Right atrium auricular region (tissue), 2 donors: Measurements from ENCODE around the gene PALLD. TPM values are rescaled to one million over a fixed set of nuclear protein-coding genes. Genes with fewer than 3 reads are reported as not detected.

ENCODE experiments used
- DNase-seq: peaks from one replicate; pipeline ENCODE4 v3.0.0-alpha.2; 2019; ENCODE audit warnings: low spot score
- H3K27ac ChIP-seq, 2 donors: fragments of 200-600 bp; sonication (generic); 1 replicate in 1 of 2; 2 replicates in 1 of 2; pipeline ENCODE4 v1.5.1; 2016 to 2019
- H3K27me3 ChIP-seq, 2 donors: fragments of 200-600 bp; sonication (generic); one replicate each; pipeline versions ENCODE4 v1.5.1 to v1.6.0; 2017 to 2019
- H3K36me3 ChIP-seq: fragments of 200-600 bp; sonication (generic); one replicate; pipeline ENCODE4 v1.5.1; 2016
- H3K4me1 ChIP-seq, 2 donors: fragments of 200-600 bp; sonication (generic); one replicate each; pipeline versions ENCODE4 v1.5.1 to v1.6.0; 2017 to 2019
- H3K4me3 ChIP-seq, 2 donors: fragments of 200-600 bp; sonication (generic); 1 replicate in 1 of 2; 2 replicates in 1 of 2; pipeline ENCODE4 v1.5.1; 2017 to 2019; ENCODE audit warnings: mild to moderate bottlenecking in 1 of 2, moderate library complexity in 1 of 2
- H3K9me3 ChIP-seq, 2 donors: fragments of 200-600 bp; sonication (generic); one replicate each; pipeline ENCODE4 v1.5.1; 2019
- total RNA-seq, 2 donors: library from RNA; depleted of rRNA; stranded (reverse); fragments of >200 nt; gene quantifications; one replicate each; pipeline ENCODE4 v1.1.0, GENCODE V29; 2016
- TF ChIP-seq, protein P1 (sequence below), 2 donors: fragments of 200-600 bp; sonication (generic); IDR thresholded peaks; one replicate each; pipeline ENCODE4 v1.5.1; 2019; ENCODE audit warnings: antibody characterized with exemption in 2 of 2

The PALLD gene
- total RNA-seq, 2 donors from 2014 or later = 764 to 782 TPM

DNA sequence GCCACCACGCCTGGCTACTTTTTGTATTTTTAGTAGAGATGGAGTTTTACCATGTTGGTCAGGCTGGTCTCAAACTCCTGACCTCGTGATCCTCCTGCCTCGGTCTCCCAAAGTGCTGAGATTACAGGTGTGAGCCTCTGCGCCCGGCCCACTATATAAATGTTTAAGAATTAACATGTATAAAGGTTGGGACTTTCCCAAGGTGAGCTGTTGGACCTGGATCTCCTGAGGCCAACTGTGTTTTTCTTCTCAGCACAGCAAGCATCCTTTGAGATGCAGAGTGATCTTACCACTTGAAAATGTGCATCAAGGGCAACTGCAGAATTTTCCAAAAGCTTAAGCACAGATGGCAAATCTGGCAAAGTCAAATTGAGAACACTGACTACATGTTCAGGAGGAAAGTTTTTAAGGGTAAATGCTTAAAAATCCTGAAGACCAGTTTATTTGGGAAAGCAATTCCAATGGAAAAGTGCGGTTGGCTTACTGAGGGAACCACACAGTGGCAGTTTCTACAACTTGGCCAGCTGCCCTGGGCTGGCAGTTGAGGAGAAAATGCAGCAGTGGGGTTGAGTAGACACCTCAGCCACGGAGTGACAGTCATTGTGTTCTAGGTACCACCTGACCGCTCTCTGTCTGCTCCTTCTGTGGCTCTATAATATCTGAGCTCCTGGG is 344.3 kb downstream of the PALLD start:
- Histone ChIP-seq H3K4me3 (no peak overlapping the region), H3K27ac (peak overlapping the region; percentile 91 to 97), H3K4me1 (peaks cover 0 to 91% of the 10 kb centered on the region in 2 donors), H3K27me3 (no peaks in the 10 kb centered on the region), H3K36me3 (peaks cover 6% of the 10 kb centered on the region), H3K9me3 (no peaks in the 10 kb centered on the region)
- DNase-seq = no peak
- TF ChIP-seq, protein P1, sequence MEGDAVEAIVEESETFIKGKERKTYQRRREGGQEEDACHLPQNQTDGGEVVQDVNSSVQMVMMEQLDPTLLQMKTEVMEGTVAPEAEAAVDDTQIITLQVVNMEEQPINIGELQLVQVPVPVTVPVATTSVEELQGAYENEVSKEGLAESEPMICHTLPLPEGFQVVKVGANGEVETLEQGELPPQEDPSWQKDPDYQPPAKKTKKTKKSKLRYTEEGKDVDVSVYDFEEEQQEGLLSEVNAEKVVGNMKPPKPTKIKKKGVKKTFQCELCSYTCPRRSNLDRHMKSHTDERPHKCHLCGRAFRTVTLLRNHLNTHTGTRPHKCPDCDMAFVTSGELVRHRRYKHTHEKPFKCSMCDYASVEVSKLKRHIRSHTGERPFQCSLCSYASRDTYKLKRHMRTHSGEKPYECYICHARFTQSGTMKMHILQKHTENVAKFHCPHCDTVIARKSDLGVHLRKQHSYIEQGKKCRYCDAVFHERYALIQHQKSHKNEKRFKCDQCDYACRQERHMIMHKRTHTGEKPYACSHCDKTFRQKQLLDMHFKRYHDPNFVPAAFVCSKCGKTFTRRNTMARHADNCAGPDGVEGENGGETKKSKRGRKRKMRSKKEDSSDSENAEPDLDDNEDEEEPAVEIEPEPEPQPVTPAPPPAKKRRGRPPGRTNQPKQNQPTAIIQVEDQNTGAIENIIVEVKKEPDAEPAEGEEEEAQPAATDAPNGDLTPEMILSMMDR (IDR thresholded peaks at IDR 0.05) = no peak

DNA sequence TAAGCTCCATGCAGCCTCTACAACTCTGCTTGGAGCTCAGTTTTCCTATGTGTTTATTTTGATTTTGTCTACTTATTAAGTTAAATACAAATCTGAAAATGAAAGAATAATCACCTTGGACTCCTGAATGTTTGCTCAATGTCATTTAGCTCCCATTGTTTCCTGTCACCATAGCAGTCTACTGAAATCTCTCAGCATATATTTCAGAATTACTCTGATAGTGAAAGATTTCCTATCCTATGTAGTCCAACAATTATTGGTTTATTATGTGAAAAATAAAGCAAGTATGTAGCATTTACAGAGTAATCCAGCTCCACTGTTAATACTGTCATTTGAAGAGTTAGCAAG is 344.8 kb downstream of the PALLD start:
- no peak overlapping the region for H3K4me3 ChIP-seq
- H3K9me3 ChIP-seq = no peaks in the 10 kb centered on the region
- TF ChIP-seq, protein P1 (IDR thresholded peaks at IDR 0.05) = no peak
- H3K27ac ChIP-seq = peak overlapping the region; percentile 91 to 97
- H3K27me3 ChIP-seq = no peaks in the 10 kb centered on the region
- no peak for DNase-seq
- peaks cover 0 to 91% of the 10 kb centered on the region in 2 donors for H3K4me1 ChIP-seq
- peaks cover 6% of the 10 kb centered on the region for H3K36me3 ChIP-seq

DNA sequence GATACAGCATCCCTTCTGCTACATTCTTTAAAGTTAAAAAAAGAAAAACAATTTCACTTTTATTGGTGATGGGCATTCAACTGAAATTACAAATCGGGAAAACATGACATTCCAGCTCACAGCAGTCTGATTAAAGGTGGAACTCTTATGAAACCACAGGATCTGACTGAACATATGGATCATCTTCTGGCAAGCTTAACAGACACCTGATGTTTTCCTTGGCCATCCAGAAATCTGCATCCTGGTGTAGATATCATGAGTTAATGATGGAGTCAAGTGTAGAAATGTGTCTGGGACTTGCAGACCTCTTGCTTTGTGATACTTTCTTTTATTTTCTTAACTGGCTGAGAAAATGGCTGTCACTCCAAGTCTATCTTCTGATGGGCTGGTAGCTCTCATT is 345.3 kb downstream of the PALLD start:
- TF ChIP-seq, protein P1 (IDR thresholded peaks at IDR 0.05) = no peak
- H3K4me3 ChIP-seq = no peak overlapping the region
- DNase-seq = no peak
- peak overlapping the region; percentile 91 to 97 for H3K27ac ChIP-seq
- H3K27me3 ChIP-seq = no peaks in the 10 kb centered on the region
- H3K36me3 ChIP-seq = peaks cover 5% of the 10 kb centered on the region
- H3K4me1 ChIP-seq = peaks cover 0 to 87% of the 10 kb centered on the region in 2 donors
- no peaks in the 10 kb centered on the region for H3K9me3 ChIP-seq

DNA sequence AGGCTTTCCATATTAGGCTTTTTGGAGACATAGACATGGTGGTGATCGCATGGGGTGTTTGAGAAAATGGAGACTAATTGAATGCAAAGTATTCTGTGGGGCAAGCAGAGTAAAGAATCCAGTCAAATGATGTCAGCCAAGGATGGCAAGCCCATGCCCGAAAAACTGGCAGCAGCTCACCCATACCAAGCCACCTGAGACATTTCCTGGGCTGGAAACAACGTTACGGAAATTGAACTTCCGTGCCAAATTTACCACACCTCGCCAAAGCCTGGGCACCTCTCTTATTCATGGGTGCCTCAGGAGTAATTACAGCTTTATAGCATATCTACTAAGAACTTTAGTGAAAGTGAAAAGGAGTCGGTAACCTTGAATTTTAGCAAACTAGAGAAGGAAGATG is 346.8 kb downstream of the PALLD start:
- Histone ChIP-seq H3K27ac (peak overlapping the region; percentile 56 to 97), H3K9me3 (no peaks in the 10 kb centered on the region), H3K36me3 (no peaks in the 10 kb centered on the region), H3K27me3 (no peaks in the 10 kb centered on the region), H3K4me1 (peaks cover 0 to 89% of the 10 kb centered on the region in 2 donors), H3K4me3 (no peak overlapping the region)
- TF ChIP-seq, protein P1 (IDR thresholded peaks at IDR 0.05) = no peak
- DNase-seq = no peak

DNA sequence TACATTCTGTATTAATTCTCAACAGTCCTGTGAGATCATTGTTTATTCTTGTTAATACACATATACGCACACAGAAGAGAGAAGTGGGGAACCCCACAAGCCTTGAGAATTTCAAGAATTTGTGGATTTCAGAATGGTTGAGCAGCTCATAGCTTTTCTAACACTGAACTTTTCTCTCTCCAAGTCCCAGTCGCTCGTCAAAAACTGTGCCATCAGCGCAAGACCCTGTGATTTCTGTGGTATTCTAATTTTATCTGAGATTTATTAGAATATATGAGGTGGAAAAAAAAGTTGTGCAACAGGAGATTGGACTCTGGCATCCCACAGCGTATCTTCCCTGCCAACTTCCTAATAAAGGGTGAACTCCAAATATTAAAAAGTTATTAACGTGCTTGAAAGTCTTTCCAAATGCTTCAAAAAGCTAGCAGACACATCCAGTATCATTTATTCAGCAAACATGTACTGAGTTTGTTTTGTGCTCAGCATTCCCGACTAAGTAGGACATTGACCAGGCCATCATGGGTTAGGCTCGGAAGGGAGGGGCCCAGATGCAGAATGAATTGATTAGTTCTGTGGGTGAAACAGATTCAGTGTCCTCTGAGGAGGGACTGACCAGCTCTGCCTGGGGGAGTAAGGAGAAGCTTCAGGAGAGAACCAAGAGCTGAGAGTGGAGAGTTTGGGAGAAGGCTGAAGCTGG is 347.6 kb downstream of the PALLD start:
- Histone ChIP-seq H3K4me1 (peaks cover 0 to 90% of the 10 kb centered on the region in 2 donors), H3K27me3 (no peaks in the 10 kb centered on the region), H3K36me3 (no peaks in the 10 kb centered on the region), H3K4me3 (no peak overlapping the region), H3K27ac (peak overlapping the region; percentile 56 to 97), H3K9me3 (no peaks in the 10 kb centered on the region)
- TF ChIP-seq, protein P1 (IDR thresholded peaks at IDR 0.05) = no peak
- DNase-seq = no peak
